CD4-positive, alpha-beta T cell treated with Interleukin-6 at 100 ng/mL for 8 hours (primary cell): ENCODE results near the gene GALR1.
"Not testable (repeated sequence)": the region's sequence is repeated elsewhere in the genome, so short reads cannot be mapped to it uniquely, and the experiment has no call there.

Experiments
- DNase-seq: peaks from one replicate; pipeline ENCODE4 v3.0.0-alpha.2; 2020; ENCODE audit warnings: mixed read lengths, low spot score

The GALR1 gene

DNA sequence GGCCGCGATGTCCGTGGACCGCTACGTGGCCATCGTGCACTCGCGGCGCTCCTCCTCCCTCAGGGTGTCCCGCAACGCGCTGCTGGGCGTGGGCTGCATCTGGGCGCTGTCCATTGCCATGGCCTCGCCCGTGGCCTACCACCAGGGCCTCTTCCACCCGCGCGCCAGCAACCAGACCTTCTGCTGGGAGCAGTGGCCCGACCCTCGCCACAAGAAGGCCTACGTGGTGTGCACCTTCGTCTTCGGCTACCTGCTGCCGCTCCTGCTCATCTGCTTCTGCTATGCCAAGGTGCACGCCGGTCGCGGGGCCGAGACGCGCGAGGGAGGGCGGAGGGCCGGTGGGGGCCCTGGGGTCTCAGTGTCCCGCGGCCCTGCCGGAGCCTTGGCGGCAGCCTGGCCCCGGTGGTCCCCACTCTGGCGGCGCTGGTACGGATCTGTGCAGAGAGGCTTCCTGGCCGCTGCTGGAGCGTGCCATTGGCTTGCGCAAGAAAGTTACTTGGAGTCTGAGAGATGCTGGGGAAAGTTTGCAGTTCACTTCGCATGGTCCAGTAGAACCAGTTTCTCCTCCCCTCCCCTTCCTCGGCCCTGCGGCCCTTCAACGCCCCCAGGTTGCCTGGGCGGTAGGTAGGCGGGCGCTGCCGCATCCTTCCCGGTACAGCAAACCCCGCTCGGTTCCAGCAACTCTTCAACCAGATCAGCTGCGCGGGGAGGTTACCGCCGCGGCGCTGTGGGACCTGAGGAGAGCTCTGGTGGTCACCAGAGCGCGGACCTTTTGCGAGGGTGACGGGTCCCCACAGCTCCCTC lies 1.5 kb downstream of the GALR1 start:
- DNase-seq = no peak

DNA sequence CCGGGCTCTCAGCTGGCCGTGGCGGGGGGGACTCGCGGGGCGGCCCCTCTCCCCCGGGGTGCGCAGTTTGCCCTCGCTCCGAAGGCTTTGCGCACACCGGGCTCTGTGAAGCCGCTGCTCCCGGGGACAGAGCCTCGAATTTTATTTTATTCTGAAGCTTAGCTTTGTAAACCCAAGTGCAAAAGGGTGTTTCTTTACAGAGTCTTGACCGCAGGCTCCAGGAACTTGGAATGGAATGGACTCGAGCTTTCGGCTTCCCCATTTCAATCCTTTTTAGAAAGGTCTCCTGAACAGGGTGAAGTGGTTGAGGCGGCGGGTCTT lies 2.0 kb downstream of the GALR1 start:
- no peak for DNase-seq

DNA sequence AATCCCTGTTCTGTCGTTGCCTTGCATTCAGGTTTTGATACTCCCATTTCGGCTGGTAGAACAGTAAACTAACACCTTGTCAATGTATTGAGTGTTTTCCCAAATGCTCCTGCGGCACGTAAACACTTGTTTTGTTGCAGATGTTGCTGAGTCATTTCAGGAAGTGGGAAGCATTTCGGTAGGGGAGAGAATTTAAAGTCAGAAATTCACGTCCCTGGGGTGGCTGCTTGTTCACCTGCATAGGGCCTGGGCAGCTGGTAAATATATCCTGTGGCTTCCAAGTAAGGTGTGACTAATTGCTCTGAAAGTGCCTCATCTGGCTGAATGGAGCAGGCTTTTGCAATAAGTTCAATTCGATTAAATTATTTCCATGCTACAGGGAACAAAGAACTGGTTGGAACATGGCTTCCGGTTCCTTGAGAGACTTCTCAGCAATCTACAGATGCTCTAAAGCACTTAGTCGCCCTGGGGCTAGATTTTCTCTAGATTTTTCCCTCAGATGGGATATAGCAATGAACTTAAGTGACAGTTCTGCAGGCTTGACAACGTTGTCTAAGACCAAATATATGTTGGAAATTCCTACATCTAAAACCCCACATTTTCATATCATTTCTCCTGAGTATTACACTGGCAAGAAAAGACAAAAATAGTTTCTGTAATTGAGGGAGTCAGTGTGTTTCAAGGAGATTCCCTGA lies 5.2 kb downstream of the GALR1 start:
- DNase-seq = no peak

DNA sequence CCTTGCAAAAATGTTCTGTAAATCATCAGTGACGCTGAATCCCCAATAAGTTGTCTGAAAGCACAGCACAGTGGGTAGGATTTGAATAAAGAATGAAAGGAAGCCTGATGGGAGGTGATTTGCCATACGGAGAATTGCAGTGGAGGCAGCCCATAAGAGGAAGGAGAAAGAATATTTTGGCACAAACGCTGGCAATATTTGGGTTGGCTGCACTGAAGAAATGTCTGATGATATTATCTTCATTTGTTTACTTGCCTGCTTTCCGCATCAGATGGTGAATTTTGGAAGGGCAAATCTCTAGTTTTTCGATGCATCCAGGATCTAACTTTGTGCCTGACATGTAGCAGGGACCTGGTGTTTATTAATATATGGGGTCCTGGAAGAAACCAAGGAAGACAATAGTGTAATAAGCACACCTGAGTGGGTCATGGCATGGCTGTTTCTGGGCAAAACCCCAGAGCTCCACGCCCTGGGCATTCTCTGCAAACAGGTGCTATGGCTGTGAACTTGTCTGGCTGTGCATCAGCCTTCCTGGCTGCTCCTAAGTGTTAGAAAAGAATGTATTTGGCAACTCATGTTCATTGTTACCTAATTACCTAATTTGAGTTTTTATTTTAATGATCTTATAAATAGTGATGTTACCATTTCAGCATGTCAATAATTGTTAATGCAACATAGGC lies 5.9 kb downstream of the GALR1 start:
- no peak for DNase-seq

DNA sequence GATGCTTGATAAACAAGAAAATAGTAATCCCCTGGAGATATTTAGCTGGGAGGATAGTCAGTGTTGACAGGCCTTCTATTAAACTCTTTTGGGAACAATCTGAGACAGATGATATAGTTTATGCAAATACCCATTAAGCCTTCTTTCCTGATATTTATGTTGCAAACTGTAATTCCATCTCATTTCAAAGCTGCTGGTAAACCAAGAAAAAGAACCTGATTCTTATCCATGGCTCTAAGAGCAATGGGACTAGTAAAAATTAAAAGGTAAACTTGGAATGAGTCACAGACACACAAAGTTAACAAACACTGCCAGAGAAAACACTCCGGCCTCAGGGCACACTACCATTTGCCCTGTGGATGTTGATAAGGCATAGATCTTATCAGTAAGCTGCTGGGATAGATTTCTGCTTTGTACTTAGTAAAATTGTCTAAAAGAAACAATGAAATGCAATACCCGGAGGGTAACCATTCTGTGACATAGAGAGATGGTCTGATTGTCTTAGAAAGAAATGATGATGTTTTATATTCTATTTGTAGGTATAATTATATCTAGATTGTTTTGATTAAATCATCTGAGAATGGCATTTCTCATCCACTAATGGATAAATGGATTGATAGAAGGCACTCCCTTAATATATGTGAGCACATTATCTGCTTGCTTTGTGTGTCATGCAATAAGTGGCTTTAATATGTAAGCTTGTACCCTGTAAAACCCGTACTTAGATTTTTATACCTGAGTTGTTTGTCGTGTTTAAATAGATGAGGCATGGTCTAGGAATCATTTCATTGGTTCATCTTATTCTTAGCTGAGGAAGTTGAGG lies 13.2 kb downstream of the GALR1 start:
- no peak for DNase-seq

DNA sequence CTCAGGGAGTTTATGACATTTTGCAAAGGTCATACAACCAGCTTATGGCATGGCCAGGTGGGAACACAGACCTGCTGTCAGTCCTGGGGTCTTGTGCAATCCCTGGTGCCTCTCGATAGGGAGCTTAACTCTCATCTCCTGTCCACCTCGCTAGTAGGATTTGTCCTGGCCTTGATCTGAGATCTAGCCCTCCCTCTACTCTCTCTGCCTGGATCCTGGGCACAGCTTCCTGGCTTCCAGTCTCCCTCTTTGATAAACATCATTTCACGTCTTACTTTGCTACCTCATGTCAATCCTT lies 13.8 kb downstream of the GALR1 start:
- no peak for DNase-seq

DNA sequence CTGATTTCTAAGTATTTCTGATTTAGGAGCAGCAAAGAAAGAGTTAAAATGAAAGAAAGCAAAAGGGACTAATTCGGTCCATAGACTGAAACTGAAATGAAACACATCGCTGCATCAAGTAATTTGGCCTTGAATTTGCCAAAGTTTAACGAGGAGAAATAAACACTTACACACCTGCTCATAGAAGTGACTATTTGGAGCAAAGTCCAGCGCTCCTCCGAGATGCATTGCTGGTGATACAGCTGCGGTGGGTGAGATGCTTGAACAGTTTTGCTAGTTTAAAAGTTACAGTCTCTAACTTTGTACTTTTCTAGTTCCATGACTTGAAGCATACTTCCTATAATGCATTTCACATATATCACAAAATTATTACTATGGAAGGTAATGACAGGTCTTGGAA lies 18.3 kb downstream of the GALR1 start:
- DNase-seq = no peak

DNA sequence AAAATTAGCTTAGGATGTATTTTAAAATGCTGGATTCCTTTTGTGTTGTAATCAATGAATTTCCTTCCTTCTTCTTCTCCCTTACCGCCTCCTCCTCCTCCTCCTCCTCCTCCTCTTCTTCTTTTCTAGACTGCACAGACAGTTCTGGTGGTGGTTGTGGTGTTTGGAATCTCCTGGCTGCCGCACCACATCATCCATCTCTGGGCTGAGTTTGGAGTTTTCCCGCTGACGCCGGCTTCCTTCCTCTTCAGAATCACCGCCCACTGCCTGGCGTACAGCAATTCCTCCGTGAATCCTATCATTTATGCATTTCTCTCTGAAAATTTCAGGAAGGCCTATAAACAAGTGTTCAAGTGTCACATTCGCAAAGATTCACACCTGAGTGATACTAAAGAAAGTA lies 18.8 kb downstream of the GALR1 start:
- DNase-seq = no peak

DNA sequence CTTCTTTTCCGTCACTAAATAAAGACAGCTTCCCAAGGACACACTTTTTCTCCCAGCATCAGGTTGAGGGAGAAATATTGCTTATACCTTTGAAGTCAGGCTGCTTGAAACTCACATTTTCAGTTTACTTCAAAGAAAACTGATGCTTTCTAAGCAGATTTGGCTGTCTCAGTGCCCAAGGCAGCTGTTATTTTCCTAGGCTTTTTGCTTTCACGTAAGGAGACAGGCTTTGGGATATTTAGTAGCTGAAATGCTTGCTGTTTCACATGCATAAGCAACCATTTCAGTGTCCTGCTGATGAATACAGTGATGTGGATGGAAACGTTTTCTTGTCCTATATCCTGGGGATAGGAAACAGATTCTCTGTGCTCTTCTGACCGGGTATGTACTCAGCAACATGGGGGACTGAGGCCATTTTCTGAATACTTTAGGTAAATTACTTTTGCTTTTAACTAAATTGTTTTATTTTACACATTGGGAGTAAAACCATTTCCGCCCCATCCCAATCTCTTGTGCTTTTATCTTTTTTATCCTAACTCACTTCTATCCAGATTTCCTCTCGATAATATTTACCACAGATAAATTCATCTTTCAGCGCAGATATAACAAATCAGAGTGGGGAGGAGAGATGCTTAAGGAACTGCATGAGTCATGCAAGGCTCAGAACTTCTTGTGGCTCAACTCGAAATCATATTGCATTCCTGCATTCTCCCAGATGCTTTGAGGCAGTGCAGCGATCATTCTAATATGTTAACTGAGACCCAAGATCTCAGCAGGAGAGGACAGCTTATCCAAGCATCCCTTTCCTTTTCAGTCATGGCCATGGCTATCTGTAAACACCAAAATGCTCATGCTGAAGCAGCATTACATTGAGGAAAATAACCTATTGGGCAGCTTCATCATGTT lies 22.2 kb downstream of the GALR1 start:
- no peak for DNase-seq

DNA sequence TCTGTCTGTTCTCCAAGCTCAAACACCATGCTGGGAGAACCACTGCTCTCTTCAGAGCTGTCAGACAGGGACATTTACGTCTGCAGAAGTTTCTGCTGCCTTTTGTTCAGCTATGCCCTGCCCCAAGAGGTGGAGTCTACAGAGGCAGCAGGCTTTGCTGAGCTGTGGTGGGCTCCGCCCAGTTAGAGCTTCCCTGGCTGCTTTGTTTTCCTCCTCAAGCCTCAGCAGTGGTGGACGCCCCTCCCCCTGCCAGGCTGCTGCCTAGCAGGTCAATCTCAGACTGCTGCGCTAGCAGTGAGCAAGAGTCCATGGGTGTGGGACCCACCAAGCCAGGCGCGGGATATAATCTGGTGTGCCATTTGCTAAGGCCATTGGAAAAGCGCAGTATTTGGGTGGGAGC lies 41.2 kb downstream of the GALR1 start:
- not testable (repeated sequence) for DNase-seq

DNA sequence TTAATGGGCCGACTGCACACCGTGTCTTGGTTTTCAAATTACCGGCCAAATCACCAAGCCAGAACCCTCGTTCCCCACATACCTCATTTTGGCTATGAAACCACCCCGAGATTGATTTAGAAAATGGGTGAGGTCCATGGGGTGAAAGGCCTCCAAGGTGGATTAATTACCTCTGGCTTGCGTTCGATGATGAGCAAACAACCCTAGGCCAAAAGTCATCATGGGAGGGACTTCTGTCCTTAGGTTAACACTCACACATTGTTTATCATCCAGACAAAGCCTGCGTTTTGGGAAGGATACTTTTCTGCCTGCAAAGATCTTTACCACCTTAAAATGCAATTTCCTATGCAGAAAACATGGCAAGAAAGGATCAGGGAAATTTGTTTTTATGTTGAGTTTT lies 48.5 kb downstream of the GALR1 start:
- DNase-seq = no peak

DNA sequence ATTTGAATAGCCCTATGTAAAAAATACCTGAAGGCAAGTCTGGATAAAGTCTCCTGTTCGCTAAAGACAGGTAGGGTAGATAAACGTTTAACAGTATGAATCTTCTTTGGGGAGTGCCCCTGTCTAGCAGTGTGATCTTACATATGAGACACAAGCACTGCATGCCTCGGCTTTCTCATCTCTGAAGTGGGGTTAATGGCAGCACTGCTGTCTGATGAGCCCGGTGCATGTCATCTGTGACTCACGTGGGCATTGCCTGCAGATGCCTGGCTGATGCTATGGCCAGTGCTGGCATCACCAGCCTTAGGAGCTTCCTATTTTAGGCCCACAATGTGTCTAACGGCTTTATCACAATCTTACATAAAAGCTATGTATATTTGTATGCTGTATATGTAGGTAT lies 50.1 kb downstream of the GALR1 start:
- no peak for DNase-seq

DNA sequence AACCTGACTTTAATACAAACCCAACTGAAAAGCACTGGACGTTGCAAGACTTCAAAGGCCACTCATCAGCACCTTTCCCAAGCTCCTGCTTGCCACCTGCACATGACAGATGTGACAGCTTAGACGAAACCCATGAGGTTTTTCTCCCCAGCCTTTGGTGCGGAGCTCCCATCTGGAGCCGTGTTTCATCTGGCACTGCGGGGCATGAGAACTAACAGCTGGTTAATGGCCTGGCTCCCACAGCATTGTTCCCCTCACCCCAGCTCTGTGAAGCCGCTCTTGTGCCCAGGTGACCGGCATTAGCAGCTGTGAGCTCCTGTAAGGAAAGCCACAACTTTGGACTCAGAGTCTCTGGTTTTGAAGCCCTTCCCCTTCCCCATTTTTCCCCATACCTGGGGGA lies 50.9 kb downstream of the GALR1 start:
- no peak for DNase-seq

DNA sequence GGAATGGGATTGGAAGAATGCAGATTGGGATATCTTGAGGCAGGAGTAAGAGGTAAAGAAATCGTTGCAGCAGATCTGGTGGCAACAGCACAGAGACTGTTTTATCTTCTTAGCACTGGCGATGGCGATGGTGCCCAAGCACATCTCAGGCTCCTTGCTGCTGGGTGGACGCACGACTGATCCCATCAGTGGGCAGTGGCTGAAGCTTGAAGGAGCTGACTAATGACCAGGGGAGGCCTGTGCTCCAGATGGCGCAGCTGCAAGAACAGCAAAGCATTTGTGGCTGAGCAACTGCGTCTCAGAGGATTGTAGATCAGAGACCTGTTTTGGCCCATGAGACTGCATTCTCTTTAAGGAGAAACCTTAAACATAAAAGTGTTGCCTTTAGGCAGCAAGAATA lies 54.6 kb downstream of the GALR1 start:
- DNase-seq = no peak

DNA sequence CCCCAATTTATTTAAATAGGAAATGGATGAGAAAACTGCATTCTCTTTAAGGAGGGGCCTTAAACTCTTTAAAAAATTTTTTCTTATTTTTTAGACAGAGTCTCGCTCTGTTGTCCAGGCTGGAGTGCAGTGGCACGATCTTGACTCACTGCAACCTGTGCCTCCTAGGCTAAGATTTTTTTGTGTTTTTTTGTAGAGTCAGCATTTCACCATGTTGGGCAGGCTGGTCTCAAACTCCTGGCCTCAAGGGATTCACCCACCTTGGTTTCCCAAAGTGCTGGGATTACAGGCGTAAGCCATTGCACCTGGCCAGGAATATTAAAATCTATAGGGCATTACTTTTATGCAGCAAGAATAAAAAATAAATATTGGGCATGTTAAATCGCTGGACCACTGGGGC lies 56.0 kb downstream of the GALR1 start:
- no peak for DNase-seq

DNA sequence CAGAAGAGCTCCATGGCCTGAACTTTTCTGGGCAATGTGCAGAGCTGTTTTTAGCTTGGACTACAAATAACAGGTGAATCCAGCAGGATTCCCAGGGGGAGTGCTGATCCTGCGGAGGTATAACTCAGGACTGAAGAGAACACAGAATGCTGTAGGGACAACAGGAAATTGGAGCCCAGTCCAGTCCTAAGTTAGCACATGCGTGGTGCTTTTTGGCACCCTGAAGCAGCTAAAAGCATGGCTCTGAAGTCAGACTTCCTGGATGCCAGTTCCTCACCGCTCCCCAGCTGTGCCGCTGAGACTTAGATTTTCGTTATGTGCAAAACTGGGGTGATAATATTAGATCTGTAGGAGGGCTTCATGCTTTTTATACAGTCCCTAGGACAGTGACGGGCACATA lies 58.6 kb downstream of the GALR1 start:
- DNase-seq = no peak

DNA sequence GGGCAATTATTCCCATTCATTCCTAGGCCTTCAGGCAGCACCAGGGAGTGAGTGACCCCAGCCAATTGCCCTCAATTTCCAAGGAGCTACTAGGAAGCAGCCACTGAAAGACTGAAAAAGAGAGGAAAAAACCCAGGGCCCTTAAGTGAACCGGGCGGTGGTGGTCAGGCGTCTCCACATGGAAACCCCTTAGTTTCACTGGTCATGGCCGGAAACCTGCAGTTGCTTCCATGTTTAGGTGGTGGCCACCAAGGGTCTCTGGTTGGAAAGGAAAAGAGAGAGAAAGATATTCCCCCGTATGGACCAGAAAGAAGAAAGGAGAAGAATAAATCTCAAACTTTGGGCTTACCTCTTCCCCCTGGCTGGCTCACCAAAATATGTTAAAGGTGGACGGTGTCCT lies 64.9 kb downstream of the GALR1 start:
- no peak for DNase-seq

DNA sequence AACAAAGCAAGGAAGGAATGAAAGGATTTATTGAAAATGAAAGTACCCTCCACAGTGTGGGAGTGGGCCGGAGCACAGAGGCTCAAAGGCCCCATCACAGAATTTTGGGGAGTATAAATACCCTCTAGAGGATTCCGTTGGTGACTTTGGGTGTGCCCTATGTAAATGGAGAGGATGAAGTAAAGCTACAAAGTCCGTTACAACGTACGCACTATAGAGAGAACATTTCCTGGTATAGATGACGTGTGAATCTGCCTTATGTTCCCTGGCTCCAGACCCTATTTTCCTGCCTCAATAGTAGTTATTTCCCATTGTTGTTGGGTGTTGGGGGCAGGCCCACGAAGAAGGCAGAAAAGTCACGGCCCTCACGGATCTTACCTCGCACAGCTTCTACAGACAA lies 65.3 kb downstream of the GALR1 start:
- no peak for DNase-seq

DNA sequence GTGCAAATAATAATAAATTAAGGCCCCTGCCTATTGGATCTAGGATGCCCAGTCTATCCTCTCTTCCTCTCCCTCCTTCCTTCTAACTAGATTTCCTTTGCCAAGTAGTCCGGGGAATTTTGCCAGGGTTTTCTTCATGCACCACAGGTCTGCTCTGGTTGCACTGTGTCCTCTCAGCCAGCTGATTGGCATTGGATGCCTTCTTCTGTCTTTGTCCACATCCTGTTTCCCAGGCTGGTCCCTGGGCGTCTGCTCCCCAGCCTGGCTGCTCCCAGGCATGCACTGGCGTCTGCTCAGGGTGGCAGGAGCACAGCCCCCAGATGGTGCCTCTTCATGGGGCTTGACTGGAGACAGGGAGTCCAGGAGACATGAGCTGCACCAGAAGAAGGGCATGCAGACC lies 66.4 kb downstream of the GALR1 start:
- DNase-seq = no peak

DNA sequence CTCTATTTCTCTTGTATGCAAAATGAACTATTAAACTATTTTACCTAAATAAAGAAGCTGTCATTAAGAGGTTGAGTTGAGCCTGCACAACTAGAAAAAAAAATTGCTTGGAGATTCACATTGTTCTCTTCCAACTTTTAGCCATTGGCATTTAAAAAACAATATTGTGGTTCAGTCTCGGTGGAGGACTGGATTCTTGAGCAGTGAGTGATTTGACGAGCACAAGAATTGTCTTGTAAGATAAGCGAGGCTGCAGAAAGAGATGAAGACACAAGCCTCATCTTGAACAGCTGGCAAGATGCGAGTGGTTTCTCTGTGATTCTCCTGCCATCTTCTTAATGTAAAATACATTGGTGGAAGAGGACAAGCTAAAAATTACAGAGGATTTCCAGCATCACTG lies 67.0 kb downstream of the GALR1 start:
- DNase-seq = no peak

DNA sequence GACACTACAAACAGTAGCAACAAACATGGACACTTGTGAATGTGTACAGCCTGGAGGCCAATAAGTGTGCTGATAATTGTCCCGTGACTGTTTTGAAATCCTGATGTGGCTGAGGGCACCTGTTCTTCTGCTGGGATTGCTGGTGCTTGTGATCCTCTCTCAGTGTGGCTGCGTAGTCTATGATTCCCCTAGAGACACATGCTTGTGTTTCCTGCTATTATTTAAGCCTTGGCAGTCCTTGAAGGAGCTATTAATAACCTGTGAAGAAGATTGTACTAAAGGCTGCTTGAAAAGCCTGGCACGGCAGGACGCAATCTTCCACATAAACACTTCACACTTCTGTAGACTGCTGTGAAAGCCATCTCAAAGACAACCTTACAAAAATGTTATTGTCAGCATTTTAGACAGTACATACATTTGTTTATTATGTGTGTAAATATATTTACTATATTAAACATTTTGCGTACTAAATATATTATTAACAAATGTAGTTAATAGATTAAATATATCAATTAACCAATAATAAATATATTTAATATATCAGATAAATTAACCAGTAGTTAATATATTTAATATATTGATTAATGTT lies 71.4 kb downstream of the GALR1 start:
- DNase-seq = no peak
